SHP77 treated with DMSO at 0.1 percent for 48 hours (cell line): ENCODE data around the gene RNF4.
"Not testable (repeated sequence)": the region's sequence is repeated elsewhere in the genome, so short reads cannot be mapped to it uniquely, and the experiment has no call there.

Experiments
- DNase-seq: peaks from one replicate; lab custom pipeline; 2025; lab: John Stamatoyannopoulos, UW

The RNF4 gene

GRCh38 chr4:2486981-2487380, 18.1 kb downstream of the RNF4 start:
- no peak for DNase-seq

- DNase-seq, result no peak
These were observed 18.7 kb downstream of the RNF4 start for GRCh38 chr4:2487632-2488031.

GRCh38 chr4:2489081-2489805, 20.3 kb downstream of the RNF4 start:
- no peak for DNase-seq

GRCh38 chr4:2489841-2490552, 21.1 kb downstream of the RNF4 start:
- no peak for DNase-seq

- DNase-seq, result no peak
These were observed 24.1 kb downstream of the RNF4 start for GRCh38 chr4:2492970-2493369.

GRCh38 chr4:2494992-2495391, 26.1 kb downstream of the RNF4 start:
- DNase-seq, result no peak

GRCh38 chr4:2497324-2497723, 28.4 kb downstream of the RNF4 start:
- no peak for DNase-seq

- no peak for DNase-seq
These were observed 29.0 kb downstream of the RNF4 start for GRCh38 chr4:2497931-2498330.

- DNase-seq, result no peak
These were observed 31.6 kb downstream of the RNF4 start for GRCh38 chr4:2500547-2500946.

GRCh38 chr4:2501034-2501594, 32.2 kb downstream of the RNF4 start:
- no peak for DNase-seq

- no peak for DNase-seq
These were observed 34.9 kb downstream of the RNF4 start for GRCh38 chr4:2503809-2504208.

- no peak for DNase-seq
These were observed 38.4 kb downstream of the RNF4 start for GRCh38 chr4:2507259-2507658.

- no peak for DNase-seq
These were observed 38.9 kb downstream of the RNF4 start for GRCh38 chr4:2507855-2508254.

GRCh38 chr4:2510351-2511259, 41.7 kb downstream of the RNF4 start:
- DNase-seq, result no peak

GRCh38 chr4:2511645-2512131, 42.8 kb downstream of the RNF4 start:
- no peak for DNase-seq

GRCh38 chr4:2512396-2513135, 43.7 kb downstream of the RNF4 start:
- no peak for DNase-seq

- not testable (repeated sequence) for DNase-seq
These were observed 45.3 kb downstream of the RNF4 start for GRCh38 chr4:2514193-2514592.

- DNase-seq, result not testable (repeated sequence)
These were observed 46.0 kb downstream of the RNF4 start for GRCh38 chr4:2514944-2515343.

GRCh38 chr4:2515830-2516550, 47.1 kb downstream of the RNF4 start:
- no peak for DNase-seq

- no peak for DNase-seq
These were observed 47.7 kb downstream of the RNF4 start for GRCh38 chr4:2516635-2517034.

GRCh38 chr4:2526559-2526958, 57.7 kb downstream of the RNF4 start:
- DNase-seq, result no peak
